ENCODE data around the gene ZNF385B.

Gene ZNF385B

GRCh38 chr2:179588486-179589145 lies 272.8 kb downstream of the ZNF385B start:
- no peak for TF ChIP-seq CTCF (IDR thresholded peaks at IDR 0.05; ENCODE audit: extremely low read depth, missing control alignments)
- no peak for DNase-seq (ENCODE audit: low spot score)

GRCh38 chr2:179584760-179585159 lies 276.7 kb downstream of the ZNF385B start:
- TF ChIP-seq CTCF (IDR thresholded peaks at IDR 0.05; ENCODE audit: extremely low read depth, missing control alignments): no peak
- DNase-seq (ENCODE audit: low spot score): no peak

GRCh38 chr2:179581605-179582004 lies 279.8 kb downstream of the ZNF385B start:
- TF ChIP-seq CTCF (IDR thresholded peaks at IDR 0.05; ENCODE audit: extremely low read depth, missing control alignments): no peak
- DNase-seq (ENCODE audit: low spot score): no peak

- no peak for TF ChIP-seq CTCF (IDR thresholded peaks at IDR 0.05; ENCODE audit: extremely low read depth, missing control alignments)
- no peak for DNase-seq (ENCODE audit: low spot score)
Measured at GRCh38 chr2:179580378-179581146, 280.9 kb downstream of the ZNF385B start.

GRCh38 chr2:179579800-179580199 lies 281.6 kb downstream of the ZNF385B start:
- DNase-seq (ENCODE audit: low spot score): no peak

GRCh38 chr2:179578171-179578916 lies 283.1 kb downstream of the ZNF385B start:
- no peak for DNase-seq (ENCODE audit: low spot score)
- TF ChIP-seq CTCF (IDR thresholded peaks at IDR 0.05; ENCODE audit: extremely low read depth, missing control alignments): no peak

More at GRCh38 chr2:179579800-179580199, 281.6 kb downstream of the ZNF385B start:
- no peak for TF ChIP-seq CTCF (IDR thresholded peaks at IDR 0.05; ENCODE audit: extremely low read depth, missing control alignments)

GRCh38 chr2:179574061-179574519 lies 287.3 kb downstream of the ZNF385B start:
- TF ChIP-seq CTCF (IDR thresholded peaks at IDR 0.05; ENCODE audit: extremely low read depth, missing control alignments): no peak
- no peak for DNase-seq (ENCODE audit: low spot score)

Measured in GM20000 (cell line).